GM19193 (cell line): ENCODE data around the gene TNNI3K.

Source experiments
- POLR2A ChIP-seq: IDR thresholded peaks from 4 replicates; pipeline ENCODE4 v1.6.1; 2011; ENCODE audit not compliant: insufficient read depth, insufficient read length; ENCODE audit errors: extremely low read depth

TNNI3K gene

DNA sequence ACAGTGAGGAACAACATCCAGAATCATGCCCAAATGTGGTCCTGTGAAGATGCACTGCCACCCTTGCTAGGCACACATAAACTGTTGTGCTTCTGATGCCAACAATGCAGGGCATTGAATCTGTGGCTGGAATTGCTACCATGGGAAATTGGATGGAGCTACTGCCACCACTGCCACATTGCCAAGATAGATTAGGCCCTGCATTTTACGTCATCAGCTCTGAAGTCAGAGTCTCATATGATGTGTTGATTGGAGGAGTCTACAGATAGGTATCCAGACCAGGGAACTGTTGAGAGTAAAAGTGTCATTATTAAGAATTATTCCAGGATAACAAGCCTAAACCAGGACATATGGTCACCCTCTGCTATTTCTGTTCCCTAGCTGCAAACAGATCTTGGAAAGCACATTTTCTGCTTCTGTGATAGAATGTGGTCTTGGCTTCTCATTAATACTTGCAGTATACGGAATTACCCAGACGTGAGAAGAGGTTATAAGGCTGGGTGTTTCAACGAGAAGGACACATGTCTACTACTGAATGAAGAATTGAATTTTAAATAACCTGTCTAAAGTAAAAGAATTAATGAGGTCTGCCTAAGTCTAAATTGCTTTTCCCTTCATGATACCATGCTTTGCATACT, 106.6 kb downstream of the TNNI3K start:
- no peak for TF ChIP-seq POLR2A

DNA sequence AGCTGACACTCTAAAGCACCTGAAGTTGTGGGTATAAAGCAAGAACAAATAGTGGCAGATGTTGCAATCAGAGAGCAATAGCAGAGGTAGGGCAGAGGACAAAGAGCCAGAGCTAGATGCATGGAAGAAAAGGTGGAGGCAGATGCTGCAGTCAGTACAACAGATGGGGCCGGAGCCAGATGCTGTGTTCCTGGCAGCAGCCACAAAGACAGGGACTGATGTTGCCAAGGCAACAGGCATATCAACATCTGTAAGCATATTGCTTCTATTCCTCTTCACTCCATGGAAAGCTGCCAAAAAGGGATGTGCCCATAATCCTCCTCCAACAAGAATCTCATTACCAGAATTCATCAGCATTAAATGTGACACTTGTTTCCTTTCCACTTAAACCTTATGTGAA, 108.0 kb downstream of the TNNI3K start:
- TF ChIP-seq POLR2A: no peak

DNA sequence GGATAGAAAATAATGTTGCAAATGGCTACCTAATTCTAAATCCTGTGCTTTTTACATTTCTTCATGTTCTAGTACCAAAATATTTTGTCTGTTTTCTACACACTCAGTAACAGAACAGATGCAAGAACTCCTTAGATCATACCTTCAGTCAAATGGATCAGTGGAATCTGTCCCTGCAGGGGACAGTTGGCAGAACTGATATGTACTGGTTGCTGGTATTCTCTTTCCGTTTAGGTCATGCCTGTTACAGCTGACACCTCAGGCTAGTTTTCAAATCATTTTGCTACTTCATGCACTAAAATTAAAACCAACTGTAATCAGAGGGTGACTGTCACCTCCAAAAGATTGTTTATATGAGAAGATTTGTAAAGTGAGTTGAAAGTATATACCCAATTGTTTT, 109.2 kb downstream of the TNNI3K start:
- TF ChIP-seq POLR2A: no peak

DNA sequence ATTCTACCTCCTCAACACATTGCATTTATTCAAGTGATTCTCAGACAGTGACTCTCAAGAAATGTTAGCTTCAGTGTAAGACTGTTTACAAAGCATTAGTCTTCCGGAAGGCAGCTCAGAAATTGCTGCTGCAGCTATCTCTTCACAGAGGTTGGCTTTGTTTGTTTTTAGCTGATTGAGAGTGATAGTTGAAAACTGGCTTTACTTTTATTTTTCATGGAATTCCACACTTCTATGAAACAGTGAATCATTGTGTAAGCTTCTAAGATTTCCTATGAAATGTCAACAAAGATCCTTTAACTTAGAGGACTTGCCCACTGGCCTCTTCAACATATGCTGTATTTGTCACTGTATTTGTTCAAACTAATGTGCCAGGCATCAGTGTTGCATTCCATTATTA, 121.3 kb downstream of the TNNI3K start:
- no peak for TF ChIP-seq POLR2A

DNA sequence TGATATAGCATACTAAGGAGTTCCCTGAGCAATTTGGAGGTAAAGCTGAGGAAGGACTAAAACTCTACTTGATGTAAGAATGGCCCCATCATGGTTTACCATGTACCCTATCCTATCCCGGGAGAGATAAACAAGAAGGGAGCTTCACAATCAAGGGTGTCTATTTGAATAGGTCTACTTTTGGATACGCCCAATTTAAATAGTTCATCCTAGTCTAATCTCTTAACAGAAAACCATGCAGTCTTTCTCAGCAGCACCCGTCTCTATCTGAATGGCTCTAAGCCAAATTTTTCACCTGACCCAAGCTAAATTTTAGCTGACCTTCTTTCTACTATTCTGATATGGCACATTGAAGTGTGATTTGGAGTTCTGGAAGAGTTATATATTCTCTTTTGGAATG, 122.0 kb downstream of the TNNI3K start:
- TF ChIP-seq POLR2A: no peak

DNA sequence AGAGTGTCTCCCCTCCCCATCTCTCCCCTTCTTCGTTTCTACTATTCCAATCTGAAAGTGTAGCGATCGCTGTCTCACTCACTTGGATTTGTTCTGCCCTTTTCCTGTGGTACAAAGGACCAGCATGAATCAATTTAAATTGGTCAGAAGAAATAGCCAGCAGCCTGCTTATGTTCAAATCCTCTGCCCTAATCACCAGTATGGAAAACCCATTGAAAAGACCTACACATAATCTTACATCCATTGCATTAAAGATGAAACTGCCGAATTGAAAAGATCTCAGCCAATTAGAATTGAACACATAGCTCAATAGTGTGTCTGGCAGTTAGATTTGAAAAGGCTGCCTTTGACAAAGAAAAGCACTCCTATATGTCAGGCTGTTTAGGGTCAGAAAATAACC, 122.6 kb downstream of the TNNI3K start:
- no peak for TF ChIP-seq POLR2A

DNA sequence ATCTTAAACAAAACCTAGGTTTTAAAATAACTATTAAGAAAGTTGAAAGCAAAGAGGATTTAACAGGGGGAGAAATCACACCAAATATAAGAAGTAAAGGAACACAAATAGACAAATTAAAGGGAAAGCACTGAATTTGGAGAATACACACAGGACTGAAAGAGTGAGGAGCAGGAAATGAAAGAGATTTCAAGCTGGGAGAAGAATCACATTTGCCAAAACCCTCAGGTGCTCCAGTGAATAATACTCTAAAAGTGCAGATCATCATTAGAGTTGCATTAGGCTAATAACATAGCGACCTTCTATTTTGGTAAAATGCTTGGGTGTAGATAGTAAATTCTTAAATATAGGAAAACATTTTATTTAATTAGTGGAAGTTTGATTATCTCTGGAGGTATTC, 127.5 kb downstream of the TNNI3K start:
- no peak for TF ChIP-seq POLR2A

DNA sequence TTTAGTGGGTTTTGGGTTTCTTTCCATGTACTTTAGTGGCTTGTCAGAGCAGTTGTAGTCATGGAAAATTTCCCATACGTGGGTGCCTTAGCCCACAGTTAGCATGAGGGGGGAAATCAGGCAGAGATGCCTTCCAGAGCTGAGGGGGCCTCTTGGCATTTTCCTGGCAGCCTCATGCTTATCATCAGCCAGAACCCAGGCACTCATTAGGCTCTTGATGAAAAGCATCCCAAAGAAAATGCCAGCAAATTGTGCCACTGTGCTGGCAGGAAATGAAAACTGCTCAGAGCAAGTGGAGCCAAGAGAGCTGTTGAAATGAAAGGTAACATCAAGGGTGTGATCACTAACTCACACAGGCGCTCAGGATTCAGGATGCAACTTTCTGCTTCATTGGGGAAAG, 128.0 kb downstream of the TNNI3K start:
- no peak for TF ChIP-seq POLR2A

DNA sequence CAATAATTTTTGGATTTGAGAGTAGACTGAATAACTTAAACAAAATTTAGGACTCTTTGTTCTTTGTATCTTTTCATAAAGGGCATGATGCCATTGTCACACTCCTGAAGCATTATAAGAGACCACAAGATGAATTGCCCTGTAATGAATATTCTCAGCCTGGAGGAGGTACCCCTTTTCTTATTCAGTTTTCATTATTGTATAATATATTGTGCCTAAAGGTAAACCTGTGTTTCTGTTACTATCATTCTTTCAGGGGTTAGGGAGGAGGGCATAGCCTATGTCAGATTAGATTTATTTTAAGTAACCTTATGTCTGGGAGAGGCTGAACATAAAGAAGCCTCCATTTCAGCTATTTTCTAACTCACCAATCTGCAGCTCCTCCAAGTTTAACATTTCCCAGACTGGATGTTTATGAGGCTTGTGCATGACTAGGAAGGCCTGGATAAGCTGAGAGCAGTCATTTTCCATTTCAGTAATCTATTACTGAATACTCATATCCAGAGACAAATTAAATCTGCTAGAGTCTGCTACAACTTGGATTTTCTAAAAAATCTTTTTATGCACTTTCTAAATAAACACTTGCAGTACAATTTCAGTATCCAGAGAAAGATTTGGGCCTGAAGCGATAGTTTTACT, 132.1 kb downstream of the TNNI3K start:
- no peak for TF ChIP-seq POLR2A

DNA sequence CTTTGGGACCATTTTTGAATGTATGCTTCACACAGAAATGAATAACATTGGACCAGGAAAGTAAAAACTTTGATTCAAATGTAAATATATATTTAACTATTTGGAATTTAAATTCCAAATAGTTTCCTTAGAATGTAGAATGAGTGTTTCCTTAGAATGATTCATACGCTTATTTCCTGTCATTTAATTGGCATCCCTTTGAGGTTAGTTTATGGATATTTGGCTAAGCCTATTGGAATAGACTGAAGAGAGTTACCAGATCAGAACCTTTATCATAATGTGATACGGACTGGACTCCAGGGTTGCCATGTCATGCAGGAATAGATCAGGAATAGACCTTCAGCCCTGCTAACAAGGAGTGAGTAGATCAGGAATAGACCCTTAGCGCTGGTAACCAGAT, 133.1 kb downstream of the TNNI3K start:
- TF ChIP-seq POLR2A: no peak

DNA sequence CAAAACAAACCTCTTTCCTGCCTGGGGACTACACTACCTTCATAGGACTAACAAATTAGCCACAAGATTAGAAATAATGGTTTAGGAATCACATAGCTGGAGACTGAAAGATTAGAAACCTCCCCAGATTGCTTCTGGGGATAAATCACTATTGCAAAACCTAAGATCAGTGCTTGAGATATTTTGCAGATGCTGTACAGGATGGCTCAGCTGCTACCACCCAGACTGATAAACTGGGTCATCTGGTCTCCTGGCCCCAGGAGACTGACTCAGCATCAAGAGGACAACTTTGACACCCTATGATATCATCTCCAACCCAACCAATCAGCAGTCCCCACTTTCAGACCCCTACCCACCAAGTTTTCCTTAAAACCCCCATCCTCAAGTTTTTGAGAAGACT, 140.2 kb downstream of the TNNI3K start:
- no peak for TF ChIP-seq POLR2A

DNA sequence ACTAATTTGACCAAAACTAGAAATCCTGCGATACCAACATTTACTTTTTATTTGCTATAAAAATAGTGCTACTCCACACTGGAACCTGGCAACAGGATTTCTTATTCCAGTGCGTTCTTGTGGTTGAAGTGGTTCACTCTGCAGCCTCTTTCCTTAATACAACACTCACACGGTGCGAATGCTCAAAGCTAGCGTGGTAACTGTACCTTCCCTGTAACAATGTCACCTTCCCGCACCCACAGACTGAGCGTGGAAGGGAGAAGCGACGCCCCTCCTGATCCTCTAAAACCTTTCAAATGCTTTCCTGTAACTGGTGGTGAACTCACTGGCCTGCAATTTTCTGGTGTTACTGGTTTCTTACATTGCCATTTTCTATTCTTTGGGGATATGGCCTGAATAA, 145.1 kb downstream of the TNNI3K start:
- no peak for TF ChIP-seq POLR2A

DNA sequence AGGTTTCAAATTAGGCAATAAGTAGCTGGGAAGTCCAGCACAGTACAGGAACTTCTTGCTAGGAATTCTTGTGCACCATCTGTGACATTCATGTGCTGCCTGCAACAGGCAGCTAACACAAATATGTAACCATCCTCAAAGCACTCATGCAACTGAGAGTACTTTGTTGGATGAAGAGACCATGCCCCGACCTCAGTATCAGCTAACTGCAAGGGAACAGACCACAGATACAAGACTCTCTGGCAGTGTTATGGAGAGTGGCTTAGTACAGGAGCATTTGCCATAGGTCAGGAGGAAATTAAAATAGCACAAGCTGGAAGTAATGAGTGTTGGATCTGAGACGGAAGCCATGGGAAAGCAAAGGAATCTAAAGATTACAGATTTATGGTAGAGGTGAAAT, 153.7 kb downstream of the TNNI3K start:
- no peak for TF ChIP-seq POLR2A

DNA sequence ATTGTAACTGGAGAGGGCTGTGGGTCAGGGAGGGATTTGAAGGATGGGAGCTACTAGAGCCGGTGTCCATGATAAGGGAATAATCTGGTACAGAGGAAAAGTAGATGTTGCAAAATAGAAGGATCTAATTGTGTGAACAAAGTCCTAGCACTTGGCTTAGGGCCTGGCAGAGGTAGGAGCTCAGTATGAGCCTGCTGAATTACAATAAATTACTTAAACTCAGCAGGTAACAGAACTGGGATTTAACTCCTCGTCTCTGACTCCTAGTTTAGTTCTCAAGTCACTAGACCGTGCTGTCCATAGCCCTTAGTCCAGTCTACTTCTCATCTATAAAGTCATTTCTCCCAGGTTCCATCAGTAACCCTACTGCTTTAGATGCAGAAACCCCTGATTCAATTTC, 157.0 kb downstream of the TNNI3K start:
- TF ChIP-seq POLR2A: no peak

DNA sequence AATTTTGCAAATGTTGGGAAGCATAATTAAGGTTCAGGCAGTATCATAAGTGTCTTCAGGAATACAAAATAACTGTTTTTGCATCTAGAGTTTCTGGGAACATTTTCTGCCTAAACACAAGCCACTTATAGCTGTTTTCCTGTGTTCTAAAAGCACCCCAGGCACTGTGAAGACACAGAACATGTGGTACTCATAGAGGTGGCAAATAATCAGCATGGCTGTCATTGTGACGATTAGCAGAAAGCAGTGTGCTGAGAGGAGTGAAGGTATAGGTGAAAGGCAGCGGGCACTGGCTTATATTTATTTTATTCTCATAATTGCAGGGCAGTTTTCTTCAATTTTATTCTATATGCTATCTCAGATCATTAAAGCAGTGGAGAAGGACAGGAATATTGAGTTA, 157.7 kb downstream of the TNNI3K start:
- no peak for TF ChIP-seq POLR2A

DNA sequence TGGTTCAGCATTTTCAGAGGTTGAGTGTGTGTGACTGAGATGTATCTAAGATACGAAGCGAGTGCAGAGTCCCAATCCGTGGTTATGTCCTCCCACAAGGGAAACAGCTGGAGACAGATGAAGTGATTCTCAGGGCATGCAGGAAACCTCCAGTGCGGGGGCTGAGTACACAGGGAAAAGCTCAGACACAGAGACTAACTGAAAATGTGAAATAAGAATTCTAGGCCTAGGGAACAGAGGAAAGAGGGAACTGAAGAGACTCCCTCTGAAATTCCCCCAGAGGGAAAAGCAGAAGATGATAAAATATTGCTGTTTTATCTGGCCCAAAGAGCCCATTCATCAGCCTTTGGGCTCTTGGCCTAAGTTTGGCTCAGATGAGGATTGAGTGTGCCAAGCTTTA, 160.4 kb downstream of the TNNI3K start:
- TF ChIP-seq POLR2A: no peak

DNA sequence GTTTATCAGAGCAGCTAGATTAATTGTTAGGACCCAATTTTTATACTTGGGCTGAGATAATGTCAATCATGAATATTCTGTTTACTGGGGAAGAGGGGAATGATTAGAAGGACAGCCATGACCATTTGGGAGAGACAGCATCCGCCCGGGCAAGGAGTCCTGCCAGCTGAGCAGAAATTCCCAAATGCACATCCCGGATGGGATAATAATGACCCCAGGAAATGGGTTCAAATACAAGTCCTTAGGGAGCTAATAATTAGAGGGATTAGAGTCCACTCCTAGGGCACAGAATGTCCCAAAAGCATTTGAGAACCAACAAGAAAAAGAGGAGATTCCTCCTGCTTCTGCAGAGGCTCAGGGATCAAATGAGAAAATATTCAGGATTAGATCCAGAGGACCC, 161.3 kb downstream of the TNNI3K start:
- TF ChIP-seq POLR2A: no peak
